HUES64 (cell line): ENCODE measurements around the gene ELN.

ENCODE experiments used
- H3K27ac ChIP-seq: 2 replicates; pipeline ENCODE4 v1.7.0; 2013; ENCODE audit warnings: low read depth, low read length, inconsistent platforms
- H3K27me3 ChIP-seq: 2 replicates; pipeline ENCODE4 v1.6.1; 2013; ENCODE audit warnings: mild to moderate bottlenecking, low read length; ENCODE audit not compliant: insufficient read depth
- H3K36me3 ChIP-seq: 2 replicates; pipeline ENCODE4 v1.6.1; 2013; ENCODE audit warnings: mild to moderate bottlenecking, low read length; ENCODE audit not compliant: insufficient read depth
- H3K4me1 ChIP-seq: 2 replicates; pipeline ENCODE4 v1.6.1; 2013; ENCODE audit warnings: mild to moderate bottlenecking, low read length, moderate library complexity; ENCODE audit not compliant: insufficient read depth
- H3K4me3 ChIP-seq: 2 replicates; pipeline ENCODE4 v1.5.1; 2013; ENCODE audit warnings: mild to moderate bottlenecking, low read length, moderate library complexity
- H3K9ac ChIP-seq: 2 replicates; pipeline ENCODE4 v1.6.1; 2013; ENCODE audit warnings: mild to moderate bottlenecking, low read depth, low read length
- H3K9me3 ChIP-seq: 2 replicates; pipeline ENCODE4 v1.6.1; 2013; ENCODE audit warnings: low read depth, low read length; ENCODE audit not compliant: insufficient read depth
- WGBS: fragments of 150-250, 120-280 bp; methylation state at CpG from one replicate; pipeline ENCODE4 v1.1.7; 2013; ENCODE audit warnings: missing lambda C conversion rate; 5-methylcytosine and 5-hydroxymethylcytosine counted together

Gene ELN

GRCh38 chr7:74057987-74058386 lies 30.0 kb downstream of the ELN start:
- no peaks in the 10 kb centered on the region for H3K27me3 ChIP-seq
- no peaks in the 10 kb centered on the region for H3K4me1 ChIP-seq
- no peak overlapping the region for H3K9ac ChIP-seq
- H3K27ac ChIP-seq: no peak overlapping the region
- 86% methylated on average over 1 of the region's 1 CpG for WGBS
- no peaks in the 10 kb centered on the region for H3K36me3 ChIP-seq
- H3K9me3 ChIP-seq: no peaks in the 10 kb centered on the region
- H3K4me3 ChIP-seq: no peak overlapping the region

GRCh38 chr7:74058486-74058885 lies 30.5 kb downstream of the ELN start:
- Histone ChIP-seq H3K9me3 (no peaks in the 10 kb centered on the region), H3K27ac (no peak overlapping the region), H3K36me3 (no peaks in the 10 kb centered on the region), H3K4me1 (no peaks in the 10 kb centered on the region), H3K27me3 (no peaks in the 10 kb centered on the region), H3K9ac (no peak overlapping the region), H3K4me3 (no peak overlapping the region)
- WGBS: 93% methylated on average over 7 of the region's 7 CpGs

- Histone ChIP-seq H3K27me3 (no peaks in the 10 kb centered on the region), H3K27ac (no peak overlapping the region), H3K9me3 (no peaks in the 10 kb centered on the region), H3K36me3 (no peaks in the 10 kb centered on the region), H3K4me3 (no peak overlapping the region), H3K9ac (no peak overlapping the region), H3K4me1 (no peaks in the 10 kb centered on the region)
- WGBS: 82% methylated on average over 2 of the region's 2 CpGs
Observed at GRCh38 chr7:74059037-74059436, 31.1 kb downstream of the ELN start.

GRCh38 chr7:74059681-74060588 lies 32.0 kb downstream of the ELN start:
- no peak overlapping the region for H3K4me3 ChIP-seq
- 90% methylated on average over 20 of the region's 21 CpGs for WGBS
- H3K36me3 ChIP-seq: no peaks in the 10 kb centered on the region
- no peak overlapping the region for H3K9ac ChIP-seq
- no peaks in the 10 kb centered on the region for H3K4me1 ChIP-seq
- H3K27ac ChIP-seq: no peak overlapping the region
- no peaks in the 10 kb centered on the region for H3K9me3 ChIP-seq
- no peaks in the 10 kb centered on the region for H3K27me3 ChIP-seq

GRCh38 chr7:74061840-74062539 lies 34.0 kb downstream of the ELN start:
- Histone ChIP-seq H3K9me3 (no peaks in the 10 kb centered on the region), H3K36me3 (no peaks in the 10 kb centered on the region), H3K27ac (no peak overlapping the region), H3K4me3 (no peak overlapping the region), H3K9ac (no peak overlapping the region), H3K4me1 (no peaks in the 10 kb centered on the region), H3K27me3 (no peaks in the 10 kb centered on the region)
- 75% methylated on average over 20 of the region's 20 CpGs for WGBS

- H3K4me3 ChIP-seq: no peak overlapping the region
- no peaks in the 10 kb centered on the region for H3K4me1 ChIP-seq
- H3K9me3 ChIP-seq: no peaks in the 10 kb centered on the region
- H3K27me3 ChIP-seq: no peaks in the 10 kb centered on the region
- no peaks in the 10 kb centered on the region for H3K36me3 ChIP-seq
- no peak overlapping the region for H3K9ac ChIP-seq
- H3K27ac ChIP-seq: no peak overlapping the region
- 94% methylated on average over 14 of the region's 14 CpGs for WGBS
Observed at GRCh38 chr7:74063223-74063641, 35.3 kb downstream of the ELN start.

- Histone ChIP-seq H3K27me3 (no peaks in the 10 kb centered on the region), H3K9ac (no peak overlapping the region), H3K27ac (no peak overlapping the region), H3K9me3 (no peaks in the 10 kb centered on the region), H3K36me3 (no peaks in the 10 kb centered on the region), H3K4me1 (no peaks in the 10 kb centered on the region), H3K4me3 (no peak overlapping the region)
- 96% methylated on average over 12 of the region's 12 CpGs for WGBS
Observed at GRCh38 chr7:74063646-74064045, 35.7 kb downstream of the ELN start.

- Histone ChIP-seq H3K9me3 (no peaks in the 10 kb centered on the region), H3K27ac (no peak overlapping the region), H3K4me3 (no peak overlapping the region), H3K27me3 (no peaks in the 10 kb centered on the region), H3K9ac (no peak overlapping the region), H3K4me1 (no peaks in the 10 kb centered on the region), H3K36me3 (no peaks in the 10 kb centered on the region)
- WGBS: 69% methylated on average over 3 of the region's 4 CpGs
Observed at GRCh38 chr7:74064696-74065095, 36.7 kb downstream of the ELN start.

GRCh38 chr7:74066626-74067025 lies 38.7 kb downstream of the ELN start:
- Histone ChIP-seq H3K4me3 (no peak overlapping the region), H3K27ac (no peak overlapping the region), H3K9me3 (no peaks in the 10 kb centered on the region), H3K9ac (no peak overlapping the region), H3K27me3 (no peaks in the 10 kb centered on the region), H3K4me1 (no peaks in the 10 kb centered on the region), H3K36me3 (no peaks in the 10 kb centered on the region)
- WGBS: 82% methylated on average over 3 of the region's 3 CpGs

- WGBS: 89% methylated on average over 19 of the region's 20 CpGs
- Histone ChIP-seq H3K36me3 (no peaks in the 10 kb centered on the region), H3K9me3 (no peaks in the 10 kb centered on the region), H3K9ac (no peak overlapping the region), H3K27me3 (no peaks in the 10 kb centered on the region), H3K27ac (no peak overlapping the region), H3K4me1 (no peaks in the 10 kb centered on the region), H3K4me3 (no peak overlapping the region)
Observed at GRCh38 chr7:74068378-74069085, 40.6 kb downstream of the ELN start.

- Histone ChIP-seq H3K4me3 (no peak overlapping the region), H3K27ac (no peak overlapping the region), H3K9ac (no peak overlapping the region), H3K36me3 (no peaks in the 10 kb centered on the region), H3K27me3 (no peaks in the 10 kb centered on the region), H3K9me3 (no peaks in the 10 kb centered on the region), H3K4me1 (no peaks in the 10 kb centered on the region)
- 95% methylated on average over 16 of the region's 16 CpGs for WGBS
Observed at GRCh38 chr7:74069086-74069541, 41.1 kb downstream of the ELN start.
